Medulla oblongata (tissue), 1 donor: Measurements from ENCODE around the gene MEGF6.

Source experiments
- DNase-seq: peaks from one replicate; pipeline ENCODE4 v3.0.0-alpha.2; 2015; ENCODE audit errors: extremely low spot score

MEGF6 gene

GRCh38 chr1:3469849-3470649 lies 141.3 kb downstream of the MEGF6 start:
- no peak for DNase-seq

- no peak for DNase-seq
Observed at GRCh38 chr1:3469104-3469848, 142.0 kb downstream of the MEGF6 start.

- DNase-seq, result no peak
Observed at GRCh38 chr1:3468236-3469103, 142.8 kb downstream of the MEGF6 start.

GRCh38 chr1:3467096-3468036 lies 143.9 kb downstream of the MEGF6 start:
- DNase-seq, result no peak

- DNase-seq, result no peak
Observed at GRCh38 chr1:3466366-3467075, 144.8 kb downstream of the MEGF6 start.

GRCh38 chr1:3465935-3466321 lies 145.4 kb downstream of the MEGF6 start:
- DNase-seq, result no peak

GRCh38 chr1:3465091-3465934 lies 146.0 kb downstream of the MEGF6 start:
- no peak for DNase-seq

- DNase-seq, result no peak
Observed at GRCh38 chr1:3464649-3465025, 146.7 kb downstream of the MEGF6 start.

GRCh38 chr1:3463891-3464648 lies 147.2 kb downstream of the MEGF6 start:
- DNase-seq, result no peak

- no peak for DNase-seq
Observed at GRCh38 chr1:3463408-3463863, 147.9 kb downstream of the MEGF6 start.

GRCh38 chr1:3463013-3463385 lies 148.3 kb downstream of the MEGF6 start:
- no peak for DNase-seq

- no peak for DNase-seq
Observed at GRCh38 chr1:3462356-3463012, 148.8 kb downstream of the MEGF6 start.

GRCh38 chr1:3461934-3462275 lies 149.4 kb downstream of the MEGF6 start:
- no peak for DNase-seq

- DNase-seq, result no peak
Observed at GRCh38 chr1:3461238-3461933, 149.9 kb downstream of the MEGF6 start.

GRCh38 chr1:3460672-3461131 lies 150.6 kb downstream of the MEGF6 start:
- DNase-seq, result no peak

- no peak for DNase-seq
Observed at GRCh38 chr1:3459940-3460671, 151.2 kb downstream of the MEGF6 start.
